GM08714 (cell line): ENCODE results near the gene MRPL2.
A peak's percentile ranks its signal among the peaks of the same experiment; 100 is the strongest.
"Not testable (repeated sequence)": the region's sequence is repeated elsewhere in the genome, so short reads cannot be mapped to it uniquely, and the experiment has no call there.

Source experiments
- H3K4me3 ChIP-seq: fragments of 200-500 bp; sonication (Bioruptor generic); 2 replicates; pipeline ENCODE4 v1.5.1; 2014; ENCODE audit warnings: mild to moderate bottlenecking, low read length, inconsistent platforms
- ZNF274 ChIP-seq: IDR thresholded peaks from 2 replicates; pipeline ENCODE4 v1.6.1; 2012; ENCODE audit warnings: mild to moderate bottlenecking, low read depth, low read length

Gene MRPL2

GRCh38 chr6:43091020-43091419 lies 31.8 kb upstream of the MRPL2 start:
- no peak overlapping the region for H3K4me3 ChIP-seq
- no peak for TF ChIP-seq ZNF274

DNA sequence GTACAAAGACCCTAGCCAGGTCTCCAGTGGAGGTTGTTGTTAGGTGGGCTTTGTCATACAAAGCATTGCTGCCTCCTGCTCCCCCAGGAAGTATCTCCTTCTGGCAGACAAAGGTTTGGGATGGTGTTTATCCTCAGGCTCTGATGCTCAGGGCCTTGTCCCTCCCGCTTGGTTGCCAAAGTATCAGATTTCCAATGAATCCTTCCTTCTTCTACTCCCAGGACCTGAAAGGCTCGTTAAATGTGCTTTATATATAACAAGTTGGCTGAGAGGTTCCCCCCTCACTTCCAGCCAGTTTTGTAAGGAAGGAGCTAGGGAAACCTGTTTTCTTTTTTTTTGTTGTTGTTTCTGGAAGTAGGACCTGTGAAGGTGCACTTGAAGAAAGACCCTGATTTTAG lies 31.3 kb upstream of the MRPL2 start:
- TF ChIP-seq ZNF274: no peak
- no peak overlapping the region for H3K4me3 ChIP-seq

- no peak for TF ChIP-seq ZNF274
- no peak overlapping the region for H3K4me3 ChIP-seq
Observed at GRCh38 chr6:43089874-43090558, 30.8 kb upstream of the MRPL2 start.

- H3K4me3 ChIP-seq: no peak overlapping the region
- no peak for TF ChIP-seq ZNF274
Observed at GRCh38 chr6:43089467-43089866, 30.2 kb upstream of the MRPL2 start.

GRCh38 chr6:43088654-43089056 lies 29.4 kb upstream of the MRPL2 start:
- TF ChIP-seq ZNF274: no peak
- no peak overlapping the region for H3K4me3 ChIP-seq

- no peak for TF ChIP-seq ZNF274
- no peak overlapping the region for H3K4me3 ChIP-seq
Observed at GRCh38 chr6:43086022-43086658, 26.9 kb upstream of the MRPL2 start.

DNA sequence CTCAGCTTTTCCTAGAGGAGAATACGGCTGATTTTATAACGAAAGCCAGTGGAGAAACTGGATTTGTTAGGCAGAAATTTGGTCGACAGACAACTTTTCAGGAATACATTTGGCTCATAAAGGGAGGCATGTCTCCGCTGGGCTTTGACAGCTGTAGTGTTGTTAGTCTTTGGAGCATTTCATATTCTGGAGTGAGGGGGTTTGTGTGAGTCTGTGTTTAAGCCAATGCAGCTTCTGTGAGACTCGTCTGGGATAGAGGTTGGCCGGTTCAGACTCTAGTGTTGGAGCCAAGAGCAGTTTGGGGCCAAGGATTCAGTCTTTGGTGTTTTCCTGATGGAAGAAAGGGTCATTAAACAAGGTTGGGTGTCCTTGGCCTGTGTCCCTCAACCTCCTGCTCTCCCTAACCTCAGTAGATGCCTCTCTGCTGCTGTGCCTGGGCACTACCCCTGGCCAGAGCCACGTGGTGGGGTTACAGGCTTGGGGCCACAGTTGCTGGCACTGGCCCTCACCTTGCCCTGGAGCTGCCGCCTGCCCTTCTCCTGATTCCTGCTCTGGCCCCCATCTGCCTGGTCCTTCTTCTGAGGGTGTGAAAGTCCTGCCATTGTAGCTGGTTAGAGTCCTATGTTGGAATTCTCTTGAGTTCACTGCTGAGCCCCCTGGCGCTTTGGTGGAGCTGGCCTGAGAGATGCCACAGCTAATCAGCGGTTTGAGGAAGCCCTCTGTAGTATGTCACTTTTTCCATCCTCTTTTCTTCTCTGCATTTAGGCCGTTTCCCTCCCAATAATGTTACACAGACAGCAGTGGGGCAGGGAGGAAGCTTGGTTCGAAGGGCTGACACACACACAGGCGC lies 23.8 kb upstream of the MRPL2 start:
- H3K4me3 ChIP-seq: no peak overlapping the region
- TF ChIP-seq ZNF274: no peak

- H3K4me3 ChIP-seq: not testable (repeated sequence)
Observed at GRCh38 chr6:43081922-43082321, 22.7 kb upstream of the MRPL2 start.

DNA sequence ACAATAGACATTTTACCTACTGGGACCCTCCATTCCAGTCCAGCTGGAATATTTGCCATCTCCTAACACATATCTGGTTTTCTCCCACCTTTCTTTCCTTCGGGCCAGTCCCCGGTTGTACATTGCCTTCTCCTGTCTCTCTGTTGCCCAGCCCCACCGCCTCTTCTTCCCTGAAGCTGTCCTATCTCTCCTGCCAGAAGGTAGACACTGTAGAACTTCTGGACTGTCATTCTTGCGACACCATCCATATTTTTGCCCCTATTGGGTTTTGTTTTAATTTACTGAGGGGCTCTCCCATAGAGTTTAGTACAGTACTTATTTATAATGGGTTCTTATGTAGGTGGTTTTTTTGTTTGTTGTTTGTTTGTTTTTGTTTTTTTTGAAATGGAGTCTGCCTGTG lies 21.8 kb upstream of the MRPL2 start:
- TF ChIP-seq ZNF274: no peak
- no peak overlapping the region for H3K4me3 ChIP-seq

DNA sequence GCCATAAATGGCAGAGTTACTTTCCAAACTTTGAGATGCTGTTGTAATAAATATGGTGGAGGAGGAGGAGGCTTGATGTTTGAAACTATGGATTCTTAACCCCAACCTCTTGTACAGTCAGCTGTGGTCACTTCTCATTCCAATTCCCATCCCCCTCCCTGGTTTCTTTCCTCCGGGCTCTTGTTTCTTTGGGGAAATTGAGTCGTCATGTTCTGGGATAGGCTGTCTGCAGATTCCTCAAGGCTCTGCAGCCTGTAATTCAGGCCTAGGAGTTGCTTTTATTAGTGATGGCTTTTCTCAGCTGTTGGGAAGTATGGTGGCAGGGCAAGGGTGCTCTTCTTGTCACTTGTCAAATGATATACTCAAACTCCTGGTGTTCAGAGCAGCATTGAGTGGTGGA lies 19.5 kb upstream of the MRPL2 start:
- TF ChIP-seq ZNF274: no peak

DNA sequence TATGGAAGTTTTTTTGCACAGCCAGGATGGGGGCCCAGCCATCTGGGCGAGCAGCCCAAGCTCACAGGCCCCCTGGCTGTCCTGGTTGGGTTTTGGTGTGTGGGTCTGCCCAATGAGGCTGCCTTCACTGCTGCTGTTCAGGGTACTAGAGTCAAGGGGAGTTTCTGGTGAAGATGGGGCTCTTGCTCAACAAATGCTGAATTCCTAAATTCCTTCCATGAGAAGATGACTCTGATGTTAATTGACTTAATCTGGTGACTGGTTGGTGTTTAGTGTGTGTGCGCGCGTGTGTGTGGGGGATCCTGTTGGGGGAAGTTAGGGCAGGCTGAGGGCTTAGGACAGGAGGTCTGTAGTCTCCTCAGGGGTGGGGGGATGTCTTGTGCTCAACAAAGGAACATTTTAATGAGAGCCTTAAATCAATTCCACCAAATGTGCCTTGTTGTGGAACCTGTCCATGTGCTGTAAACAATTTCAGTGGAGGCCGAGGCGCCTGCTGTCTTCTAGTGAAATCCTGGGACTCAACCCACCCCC lies 18.8 kb upstream of the MRPL2 start:
- no peak for TF ChIP-seq ZNF274

More for the DNA sequence above, 19.5 kb upstream of the MRPL2 start:
- H3K4me3 ChIP-seq: no peak overlapping the region

GRCh38 chr6:43077333-43077809 lies 18.1 kb upstream of the MRPL2 start:
- peak overlapping the region; percentile 61 for H3K4me3 ChIP-seq
- no peak for TF ChIP-seq ZNF274

More for the DNA sequence above, 18.8 kb upstream of the MRPL2 start:
- H3K4me3 ChIP-seq: no peak overlapping the region

DNA sequence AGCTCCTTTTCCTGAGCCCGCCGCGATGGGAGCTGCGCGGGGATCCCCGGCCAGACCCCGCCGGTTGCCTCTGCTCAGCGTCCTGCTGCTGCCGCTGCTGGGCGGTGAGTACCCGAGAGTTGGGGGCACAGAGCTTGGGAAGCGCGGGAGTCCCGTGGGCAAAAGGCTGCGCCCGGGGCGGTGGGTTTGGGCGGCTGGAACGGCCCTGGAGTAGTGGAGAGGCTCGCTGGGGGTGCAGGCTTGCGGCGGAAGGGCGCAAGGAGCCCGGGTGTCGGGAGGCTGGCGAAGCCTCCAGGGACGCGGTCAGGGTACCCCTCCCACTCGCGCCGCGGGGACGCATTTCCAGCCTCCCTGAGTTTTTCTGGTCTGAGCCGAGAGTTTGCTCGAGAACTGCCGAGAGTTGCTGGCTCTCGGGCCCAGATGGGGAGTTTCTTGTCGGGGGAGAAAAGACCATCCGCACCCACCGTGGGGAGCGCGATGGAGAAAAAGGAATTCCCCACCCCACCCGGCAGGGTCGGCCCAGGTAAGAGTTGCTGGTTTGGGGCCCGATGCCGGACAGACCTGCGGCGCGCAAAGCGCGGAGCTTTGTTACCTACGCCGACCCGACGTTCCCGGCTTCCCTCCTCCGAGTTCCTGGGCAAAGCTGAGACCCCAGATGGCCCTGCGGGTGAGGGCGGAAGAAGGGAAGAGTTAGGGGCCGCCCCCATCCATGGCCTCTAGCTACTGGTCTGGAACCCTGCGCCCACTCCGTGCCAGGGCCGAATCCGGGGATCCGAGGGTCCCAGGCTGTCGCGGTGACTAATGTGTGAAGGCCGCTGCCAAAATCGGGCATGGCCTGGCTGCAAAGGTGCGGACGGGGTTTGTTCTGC lies 17.5 kb upstream of the MRPL2 start:
- TF ChIP-seq ZNF274: no peak
- peak overlapping the region; percentile 61 for H3K4me3 ChIP-seq

GRCh38 chr6:43075670-43076463 lies 16.6 kb upstream of the MRPL2 start, which contains the start of gene PTK7:
Gene PTK7 (plus strand): TSS chr6:43076314. CDS start chr6:43076489, 175 bp downstream.
- peak within 1 kb of the TSS; percentile 61 for H3K4me3 ChIP-seq
- no peak for TF ChIP-seq ZNF274
